ENCODE data around the gene SBF2. TPM values are rescaled to one million over a fixed set of nuclear protein-coding genes. Genes with fewer than 3 reads are reported as not detected.

The SBF2 gene
- total RNA-seq, 1 donor from 2014 or later: 38.5 TPM

DNA sequence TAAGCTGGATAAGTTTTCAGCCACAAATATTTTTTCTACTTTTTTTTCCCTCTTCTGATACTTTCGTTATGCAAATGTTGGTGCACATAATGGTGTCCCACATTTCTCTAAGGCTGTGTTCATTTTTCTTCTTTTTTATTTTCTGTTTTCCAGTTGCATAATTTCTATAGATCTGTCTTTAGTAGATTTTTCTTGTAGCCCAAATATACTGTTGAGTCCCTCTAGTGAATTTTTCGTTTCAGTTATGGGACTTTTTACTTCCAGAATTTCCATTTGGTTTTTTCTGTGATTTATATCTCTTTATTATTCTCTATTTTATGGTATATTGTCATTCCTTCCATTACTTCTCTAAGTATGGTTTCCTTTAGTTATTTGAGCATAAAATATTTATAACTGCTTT, 558.1 kb downstream of the SBF2 start:
- Histone ChIP-seq H3K4me1 (peaks cover 28% of the 10 kb centered on the region), H3K9me3 (no peaks in the 10 kb centered on the region), H3K36me3 (peaks cover 77% of the 10 kb centered on the region), H3K4me3 (no peak overlapping the region), H3K27ac (no peak overlapping the region), H3K27me3 (no peaks in the 10 kb centered on the region)
- TF ChIP-seq, protein P1, sequence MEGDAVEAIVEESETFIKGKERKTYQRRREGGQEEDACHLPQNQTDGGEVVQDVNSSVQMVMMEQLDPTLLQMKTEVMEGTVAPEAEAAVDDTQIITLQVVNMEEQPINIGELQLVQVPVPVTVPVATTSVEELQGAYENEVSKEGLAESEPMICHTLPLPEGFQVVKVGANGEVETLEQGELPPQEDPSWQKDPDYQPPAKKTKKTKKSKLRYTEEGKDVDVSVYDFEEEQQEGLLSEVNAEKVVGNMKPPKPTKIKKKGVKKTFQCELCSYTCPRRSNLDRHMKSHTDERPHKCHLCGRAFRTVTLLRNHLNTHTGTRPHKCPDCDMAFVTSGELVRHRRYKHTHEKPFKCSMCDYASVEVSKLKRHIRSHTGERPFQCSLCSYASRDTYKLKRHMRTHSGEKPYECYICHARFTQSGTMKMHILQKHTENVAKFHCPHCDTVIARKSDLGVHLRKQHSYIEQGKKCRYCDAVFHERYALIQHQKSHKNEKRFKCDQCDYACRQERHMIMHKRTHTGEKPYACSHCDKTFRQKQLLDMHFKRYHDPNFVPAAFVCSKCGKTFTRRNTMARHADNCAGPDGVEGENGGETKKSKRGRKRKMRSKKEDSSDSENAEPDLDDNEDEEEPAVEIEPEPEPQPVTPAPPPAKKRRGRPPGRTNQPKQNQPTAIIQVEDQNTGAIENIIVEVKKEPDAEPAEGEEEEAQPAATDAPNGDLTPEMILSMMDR (IDR thresholded peaks at IDR 0.05): no peak
- DNase-seq: no peak
- intact Hi-C loops (cut with DNase I): no loop called here
- ATAC-seq: no peak

DNA sequence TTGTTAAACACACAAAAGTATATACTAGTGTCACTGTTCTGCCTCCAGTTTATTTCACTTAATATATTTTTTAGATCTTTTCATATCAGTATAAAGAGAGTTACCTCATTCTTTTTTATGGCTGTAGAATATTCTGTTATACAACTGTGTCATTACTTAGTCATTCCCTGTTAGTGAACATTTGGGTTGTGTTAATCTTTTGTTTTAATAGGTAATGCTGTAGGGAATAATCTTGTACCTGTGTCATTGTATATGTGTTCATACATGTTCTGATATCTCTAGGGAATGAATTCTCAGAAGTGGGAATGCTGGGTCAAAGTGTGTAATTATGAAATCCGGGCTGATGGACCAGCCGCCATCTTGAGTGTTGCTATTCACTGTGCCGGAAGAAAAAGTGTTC, 558.8 kb downstream of the SBF2 start:
- ATAC-seq (no peak), DNase-seq (no peak)
- Histone ChIP-seq H3K4me3 (no peak overlapping the region), H3K27me3 (no peaks in the 10 kb centered on the region), H3K9me3 (no peaks in the 10 kb centered on the region), H3K4me1 (peaks cover 22% of the 10 kb centered on the region), H3K27ac (no peak overlapping the region), H3K36me3 (peaks cover 70% of the 10 kb centered on the region)
- intact Hi-C loops (cut with DNase I): no loop called here
- TF ChIP-seq, protein P1 (IDR thresholded peaks at IDR 0.05): no peak

- Histone ChIP-seq H3K9me3 (no peaks in the 10 kb centered on the region), H3K27ac (no peak overlapping the region), H3K4me3 (no peak overlapping the region), H3K36me3 (peaks cover 68% of the 10 kb centered on the region), H3K4me1 (peaks cover 8% of the 10 kb centered on the region), H3K27me3 (no peaks in the 10 kb centered on the region)
- ATAC-seq: no peak
- no peak for DNase-seq
- TF ChIP-seq, protein P1 (IDR thresholded peaks at IDR 0.05): no peak
- intact Hi-C loops (cut with DNase I): no loop called here
Observed at GRCh38 chr11:9733212-9733611, 560.8 kb downstream of the SBF2 start.

GRCh38 chr11:9732453-9732852, 561.6 kb downstream of the SBF2 start:
- H3K27ac ChIP-seq: no peak overlapping the region
- peaks cover under 1% of the 10 kb centered on the region for H3K4me1 ChIP-seq
- no peaks in the 10 kb centered on the region for H3K27me3 ChIP-seq
- intact Hi-C loops (cut with DNase I): no loop called here
- TF ChIP-seq, protein P1 (IDR thresholded peaks at IDR 0.05): no peak
- peaks cover 67% of the 10 kb centered on the region for H3K36me3 ChIP-seq
- H3K9me3 ChIP-seq: no peaks in the 10 kb centered on the region
- DNase-seq: no peak
- no peak overlapping the region for H3K4me3 ChIP-seq
- ATAC-seq: no peak

- Histone ChIP-seq H3K27me3 (no peaks in the 10 kb centered on the region), H3K27ac (no peak overlapping the region), H3K36me3 (peaks cover 63% of the 10 kb centered on the region), H3K4me1 (peaks cover 5% of the 10 kb centered on the region), H3K4me3 (no peak overlapping the region), H3K9me3 (no peaks in the 10 kb centered on the region)
- DNase-seq (no peak), ATAC-seq (no peak)
- intact Hi-C loops (cut with DNase I): no loop called here
- TF ChIP-seq, protein P1 (IDR thresholded peaks at IDR 0.05): no peak
Observed at GRCh38 chr11:9731256-9731655, 562.8 kb downstream of the SBF2 start.

Other genes with a start within 250 kb of the SBF2 start
- gene ADM, start 10.9 kb upstream of the SBF2 start, total RNA-seq: 24.5 TPM
- gene AMPD3, start 161.0 kb upstream of the SBF2 start, total RNA-seq: 11.6 TPM
- gene RNF141, start 247.0 kb upstream of the SBF2 start, total RNA-seq: 50.0 TPM

Measured in upper lobe of right lung (tissue), 1 donor.